Osteoblast (primary cell): ENCODE data around the gene CFAP54. TPM values are rescaled to one million over a fixed set of nuclear protein-coding genes. Genes with fewer than 3 reads are reported as not detected.

Source experiments
- DNase-seq: peaks from one replicate; pipeline ENCODE4 v3.0.0; 2011; ENCODE audit warnings: low spot score, mixed read lengths; ENCODE audit not compliant: insufficient read length; ENCODE audit errors: missing footprints
- H2AFZ ChIP-seq: 2 replicates; pipeline ENCODE4 v1.6.0; 2011; ENCODE audit warnings: mild to moderate bottlenecking, low read length
- H3K27ac ChIP-seq: 2 replicates; pipeline ENCODE4 v1.5.1; 2011; ENCODE audit warnings: mild to moderate bottlenecking, low read depth, low read length, moderate library complexity
- H3K27me3 ChIP-seq: 2 replicates; pipeline ENCODE4 v1.6.0; 2012; ENCODE audit warnings: mild to moderate bottlenecking, control low read depth, inconsistent platforms, low read length, moderate library complexity; ENCODE audit not compliant: insufficient read depth
- H3K36me3 ChIP-seq: 2 replicates; pipeline ENCODE4 v1.5.1; 2011; ENCODE audit warnings: mild to moderate bottlenecking, low read length, control low read depth, moderate library complexity; ENCODE audit not compliant: insufficient read depth
- H3K4me1 ChIP-seq: 2 replicates; pipeline ENCODE4 v1.5.1; 2011; ENCODE audit warnings: mild to moderate bottlenecking, low read length, control low read depth, moderate library complexity; ENCODE audit not compliant: insufficient read depth
- H3K4me2 ChIP-seq: 2 replicates; pipeline ENCODE4 v1.6.0; 2011; ENCODE audit warnings: mild to moderate bottlenecking, low read length; ENCODE audit not compliant: insufficient read depth
- H3K4me3 ChIP-seq: fragments of 200-600 bp; sonication (generic); 3 replicates; pipeline ENCODE4 v1.5.1; 2012; ENCODE audit warnings: mild to moderate bottlenecking, low read length, inconsistent platforms; ENCODE audit not compliant: insufficient read depth
- H3K79me2 ChIP-seq: 2 replicates; pipeline ENCODE4 v1.6.0; 2012; ENCODE audit warnings: mild to moderate bottlenecking, low read length, control low read depth, inconsistent platforms; ENCODE audit not compliant: insufficient read depth
- H3K9me3 ChIP-seq: 2 replicates; pipeline ENCODE4 v1.5.1; 2011; ENCODE audit warnings: low read depth, low read length, control low read depth
- H4K20me1 ChIP-seq: 2 replicates; pipeline ENCODE4 v1.6.0; 2012; ENCODE audit warnings: mild to moderate bottlenecking, low read length, control low read depth; ENCODE audit not compliant: insufficient read depth
- CTCF ChIP-seq: IDR thresholded peaks from 2 replicates; pipeline ENCODE4 v1.5.1; 2011; ENCODE audit warnings: mild to moderate bottlenecking, low read depth, low read length, moderate library complexity; ENCODE audit errors: extremely low read depth
- total RNA-seq: library from RNA; depleted of rRNA; stranded (reverse); fragments of >200 nt; gene quantifications from 2 replicates; pipeline ENCODE4 v1.2.3, GENCODE V29; 2012

Gene CFAP54
- total RNA-seq, 1 donor: 2.2 TPM

- H3K79me2 ChIP-seq: no peaks in the 10 kb centered on the region
- H3K27me3 ChIP-seq: no peaks in the 10 kb centered on the region
- no peak overlapping the region for H3K4me3 ChIP-seq
- TF ChIP-seq CTCF: no peak
- H3K9me3 ChIP-seq: no peaks in the 10 kb centered on the region
- H3K36me3 ChIP-seq: no peaks in the 10 kb centered on the region
- H2AFZ ChIP-seq: peak overlapping the region; percentile 93
- no peaks in the 10 kb centered on the region for H4K20me1 ChIP-seq
- H3K27ac ChIP-seq: peak overlapping the region; percentile 84
- peaks cover 13% of the 10 kb centered on the region for H3K4me1 ChIP-seq
- peak overlapping the region; percentile 46 for H3K4me2 ChIP-seq
- DNase-seq: no peak
Measured at GRCh38 chr12:96501133-96501761, 11.9 kb downstream of the CFAP54 start.

GRCh38 chr12:96501908-96502307, 12.5 kb downstream of the CFAP54 start:
- Histone ChIP-seq H3K9me3 (no peaks in the 10 kb centered on the region), H3K36me3 (no peaks in the 10 kb centered on the region), H3K4me3 (no peak overlapping the region), H4K20me1 (no peaks in the 10 kb centered on the region), H3K27ac (peak overlapping the region; percentile 84), H2AFZ (no peak overlapping the region), H3K27me3 (no peaks in the 10 kb centered on the region), H3K4me2 (no peak overlapping the region), H3K4me1 (peaks cover 13% of the 10 kb centered on the region), H3K79me2 (no peaks in the 10 kb centered on the region)
- DNase-seq: no peak
- no peak for TF ChIP-seq CTCF

- Histone ChIP-seq H3K4me2 (no peak overlapping the region), H4K20me1 (no peaks in the 10 kb centered on the region), H3K4me3 (no peak overlapping the region), H3K79me2 (no peaks in the 10 kb centered on the region), H3K4me1 (peaks cover 13% of the 10 kb centered on the region), H3K36me3 (no peaks in the 10 kb centered on the region), H3K27me3 (no peaks in the 10 kb centered on the region), H2AFZ (no peak overlapping the region), H3K27ac (no peak overlapping the region), H3K9me3 (no peaks in the 10 kb centered on the region)
- no peak for TF ChIP-seq CTCF
- no peak for DNase-seq
Measured at GRCh38 chr12:96502477-96502876, 13.1 kb downstream of the CFAP54 start.

GRCh38 chr12:96502949-96503532, 13.7 kb downstream of the CFAP54 start:
- H3K9me3 ChIP-seq: no peaks in the 10 kb centered on the region
- H3K79me2 ChIP-seq: no peaks in the 10 kb centered on the region
- peaks cover 13% of the 10 kb centered on the region for H3K4me1 ChIP-seq
- no peak overlapping the region for H2AFZ ChIP-seq
- no peaks in the 10 kb centered on the region for H3K36me3 ChIP-seq
- no peak for TF ChIP-seq CTCF
- H3K4me2 ChIP-seq: no peak overlapping the region
- H4K20me1 ChIP-seq: no peaks in the 10 kb centered on the region
- H3K4me3 ChIP-seq: no peak overlapping the region
- no peak for DNase-seq
- no peaks in the 10 kb centered on the region for H3K27me3 ChIP-seq
- no peak overlapping the region for H3K27ac ChIP-seq
